HUDEP-2 (cell line): Measurements from ENCODE around the gene NOL3.
A peak's percentile ranks its signal among the peaks of the same experiment; 100 is the strongest.

Experiments used
- DNase-seq, 76 experiments: peaks; one replicate each; lab custom pipeline; 2025; ENCODE audit not compliant: unreplicated experiment in 76 of 76; lab: John Stamatoyannopoulos, UW

NOL3 gene

DNA sequence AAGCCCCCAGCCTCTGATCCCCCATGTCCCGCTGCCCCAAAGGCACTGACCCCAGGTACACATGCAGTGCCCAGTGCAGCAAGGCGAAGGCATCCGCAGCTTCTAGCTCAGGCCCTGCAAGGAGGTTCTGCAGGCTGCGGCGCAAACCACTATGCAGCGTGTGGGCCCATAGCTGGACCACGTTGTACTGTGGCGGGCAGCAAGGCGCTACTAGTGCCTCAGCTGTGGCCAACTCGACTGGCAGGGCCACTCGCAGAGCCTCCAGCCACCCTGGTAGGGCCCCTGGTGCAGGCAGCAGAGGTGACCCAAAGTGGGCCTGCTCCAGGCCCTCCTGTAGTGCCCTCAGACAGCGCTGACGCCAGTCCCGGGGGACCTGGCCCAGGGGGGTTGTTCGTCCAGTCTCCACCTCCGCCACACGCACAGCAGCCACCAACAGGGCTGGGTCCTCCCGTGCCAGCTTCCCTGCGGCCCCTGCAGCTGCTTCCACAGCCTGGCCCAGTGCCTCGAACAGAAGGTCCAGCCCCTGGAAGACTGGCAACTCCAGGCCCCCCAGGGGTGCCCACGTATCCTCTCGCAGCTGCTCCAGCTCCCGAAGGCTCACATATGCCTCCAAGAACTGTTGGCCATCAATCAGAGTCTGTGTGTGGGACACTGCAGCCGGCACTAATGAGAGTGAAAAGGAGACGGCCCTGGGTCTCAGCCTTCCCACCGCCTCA lies 17.0 kb downstream of the NOL3 start:
- DNase-seq = no peak

DNA sequence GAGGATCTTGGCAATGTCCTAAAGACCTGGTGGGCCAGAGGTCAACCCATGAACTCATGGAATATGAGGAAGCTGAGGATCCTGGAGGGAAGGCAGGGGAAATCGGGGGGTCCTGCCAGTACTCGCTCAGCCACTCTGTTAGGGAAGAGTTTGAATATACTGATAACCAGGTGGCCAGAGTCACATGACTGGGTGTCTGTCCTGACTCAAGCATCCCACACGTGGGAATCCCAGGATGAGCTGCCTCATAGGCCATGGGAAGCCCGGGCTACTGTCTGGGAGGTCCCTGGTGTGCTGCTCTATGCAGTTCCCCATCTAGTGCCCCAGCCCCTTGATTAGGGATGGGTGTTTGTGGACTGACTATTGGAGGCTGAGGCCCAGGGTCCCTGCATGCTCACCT lies 18.0 kb downstream of the NOL3 start:
- no peak for DNase-seq

DNA sequence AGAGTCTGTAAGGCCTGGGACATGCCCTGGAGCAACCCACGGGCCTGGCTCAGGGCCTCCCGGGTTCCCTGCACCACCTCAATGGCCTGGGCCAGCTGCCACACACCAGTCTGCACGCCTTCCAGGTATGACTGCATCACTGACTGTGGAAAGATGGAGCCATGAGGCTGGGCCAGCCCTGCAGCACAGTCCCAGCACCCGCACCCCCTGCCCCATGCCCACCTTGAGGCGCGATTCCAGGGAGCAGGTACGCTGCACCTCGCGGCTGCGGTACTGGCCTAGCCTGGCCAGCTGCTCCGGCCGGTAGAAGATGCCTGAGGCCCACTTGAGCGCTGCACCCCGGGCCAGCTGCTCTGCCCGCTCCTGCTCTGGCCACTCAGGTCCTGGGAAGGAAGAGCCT lies 18.5 kb downstream of the NOL3 start:
- DNase-seq = no peak

DNA sequence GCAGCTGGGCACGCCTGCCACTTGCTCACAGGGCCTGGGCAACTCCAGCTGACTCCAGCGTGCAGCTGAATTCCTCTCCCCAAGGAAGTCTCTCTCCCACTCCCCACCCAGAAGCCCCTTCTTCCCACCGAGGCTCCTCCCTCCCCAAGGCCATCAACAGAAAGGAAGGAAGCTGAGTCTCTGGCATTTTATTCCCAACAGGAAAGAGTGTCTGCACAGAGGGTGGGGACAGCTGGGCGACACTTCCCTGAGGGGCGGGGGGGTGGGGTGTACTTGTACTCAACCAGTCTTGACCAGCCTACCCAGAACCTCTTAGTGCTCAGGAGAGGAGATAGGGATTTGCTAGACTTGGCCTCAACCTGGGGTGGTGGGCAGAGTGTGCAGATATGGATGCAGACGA lies 19.7 kb downstream of the NOL3 start, which contains the start of gene EXOC3L1:
Gene EXOC3L1 (minus strand): TSS at position 96 of the 400 bp plus-strand sequence. CDS start 460 bp downstream, outside the sequence.
- DNase-seq = no peak

DNA sequence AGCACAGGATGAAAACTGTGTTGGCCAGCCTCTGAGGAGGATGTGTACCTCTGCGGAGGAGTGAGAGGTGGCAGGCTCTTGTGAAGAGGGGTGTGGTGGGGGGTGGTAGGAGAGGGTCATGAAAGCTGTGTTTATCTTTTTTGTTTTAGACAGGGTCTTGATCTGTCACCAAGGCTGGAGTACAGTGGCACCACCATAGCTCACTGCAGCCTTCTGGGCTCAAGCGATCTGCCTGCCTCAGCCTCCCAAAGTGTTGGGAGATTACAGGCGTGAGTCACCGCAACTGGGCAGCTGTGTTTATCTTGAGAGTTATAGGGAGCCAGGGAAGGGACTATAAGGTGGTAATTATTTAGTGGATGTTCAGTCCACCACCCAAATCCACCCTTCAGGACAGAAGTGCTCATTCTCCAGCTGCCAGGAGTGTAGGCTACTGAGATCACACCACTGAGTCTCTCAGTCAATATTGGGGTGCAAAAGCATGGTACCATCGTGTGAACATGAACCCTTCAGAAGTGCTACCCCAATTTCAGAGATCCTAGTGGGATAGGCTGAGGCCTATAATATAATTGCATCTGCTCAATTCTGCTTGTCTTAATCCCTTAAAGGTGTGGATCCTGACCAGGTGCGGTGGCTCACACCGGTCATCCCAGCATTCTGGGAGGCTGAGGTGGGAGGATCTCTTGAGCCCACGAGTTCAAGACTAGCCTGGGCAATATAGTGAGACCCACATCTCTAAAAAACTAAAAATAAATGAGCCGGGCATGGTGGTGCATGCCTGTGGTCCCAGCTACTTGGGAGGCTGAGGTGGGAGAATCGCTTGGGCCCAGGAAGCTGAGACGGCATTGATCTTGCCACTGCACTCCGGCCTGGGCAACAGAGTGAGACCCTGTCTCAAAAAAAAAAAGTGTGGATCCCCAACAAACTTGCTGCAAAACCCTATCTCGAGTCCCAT lies 20.4 kb downstream of the NOL3 start:
- peak in 44 of 76 experiments; percentile 13 to 68 (median 32) for DNase-seq

DNA sequence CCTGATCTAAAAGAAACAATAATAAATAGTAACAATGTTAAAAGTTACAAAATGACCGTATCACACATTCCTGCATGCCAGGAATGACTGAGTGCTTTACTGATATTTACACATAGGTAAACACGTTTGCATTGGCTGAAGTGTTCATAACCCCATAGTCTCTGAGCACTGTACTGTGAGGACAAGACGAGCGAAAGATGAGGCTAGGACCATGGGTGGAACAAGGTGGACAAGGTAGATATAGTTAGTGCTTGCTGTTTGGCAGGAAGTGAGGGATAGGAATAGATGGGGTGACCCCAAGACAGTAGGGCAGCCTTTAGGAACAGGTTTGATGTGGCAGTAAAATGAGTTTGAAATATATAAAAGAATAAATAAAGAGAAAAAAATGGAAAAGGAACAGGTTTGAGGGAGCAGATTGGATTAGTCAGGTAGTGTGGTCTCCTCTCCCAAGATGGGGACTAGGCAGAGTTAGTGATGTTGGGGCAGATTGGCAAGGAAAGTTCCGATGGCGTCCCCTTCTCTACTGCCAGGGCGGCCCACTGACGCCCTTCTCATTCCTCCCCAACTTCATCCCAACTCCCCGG lies 21.2 kb downstream of the NOL3 start:
- DNase-seq = no peak

DNA sequence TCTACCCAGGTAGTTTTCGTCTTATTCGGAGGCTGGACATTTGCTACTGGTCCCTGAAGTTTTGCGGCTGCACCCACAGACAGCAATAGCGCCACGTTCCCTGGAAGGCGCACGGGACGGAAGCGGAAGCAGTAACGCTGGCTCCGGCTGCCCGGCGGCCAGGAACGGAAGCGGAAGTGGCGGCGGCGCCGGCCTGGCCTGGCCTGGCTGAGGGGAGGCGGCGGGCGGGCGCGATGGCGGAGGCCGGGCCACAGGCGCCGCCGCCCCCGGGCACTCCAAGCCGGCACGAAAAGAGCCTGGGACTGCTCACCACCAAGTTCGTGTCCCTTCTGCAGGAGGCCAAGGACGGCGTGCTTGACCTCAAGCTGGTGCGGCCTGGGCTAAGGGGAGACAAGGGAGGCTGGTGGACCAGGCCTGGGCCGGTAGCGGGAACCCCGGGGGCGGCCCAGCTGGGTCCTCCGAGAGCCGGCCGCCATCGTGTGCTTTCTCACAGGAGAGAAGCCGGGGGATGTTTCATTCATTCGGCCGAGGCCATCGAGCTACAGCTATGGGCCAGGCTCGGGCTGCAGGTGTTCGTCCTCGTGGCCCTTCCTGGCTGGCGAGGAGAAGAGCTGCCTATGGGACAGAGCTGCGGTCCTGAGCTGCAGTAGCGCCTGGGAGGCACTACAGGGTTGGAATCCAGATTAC lies 21.8 kb downstream of the NOL3 start, which contains the start of gene E2F4:
Gene E2F4 (plus strand): TSS at position 161 of the 687 bp plus-strand sequence. CDS start 73 bp downstream, at position 234.
- peak in 73 of 76 experiments; percentile 30 to 91 (median 81) for DNase-seq

DNA sequence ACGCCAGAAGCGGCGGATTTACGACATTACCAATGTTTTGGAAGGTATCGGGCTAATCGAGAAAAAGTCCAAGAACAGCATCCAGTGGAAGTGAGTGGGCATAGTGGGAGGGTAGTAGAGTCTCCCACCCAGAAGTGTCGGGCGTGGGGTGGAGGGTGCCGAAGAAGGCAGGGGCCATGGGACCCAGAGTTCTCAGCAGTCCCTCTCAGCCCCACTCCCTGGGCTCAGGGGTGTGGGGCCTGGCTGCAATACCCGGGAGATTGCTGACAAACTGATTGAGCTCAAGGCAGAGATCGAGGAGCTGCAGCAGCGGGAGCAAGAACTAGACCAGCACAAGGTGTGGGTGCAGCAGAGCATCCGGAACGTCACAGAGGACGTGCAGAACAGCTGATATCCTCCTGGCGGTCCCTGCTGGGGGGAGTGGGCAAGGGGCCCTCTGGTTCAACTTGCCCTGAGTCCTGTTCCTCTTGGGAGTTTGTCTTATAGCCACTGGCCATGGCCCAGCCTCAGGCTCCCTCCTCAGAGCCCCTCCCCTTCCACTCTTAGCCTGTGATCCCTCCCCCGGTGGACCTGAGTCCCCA lies 22.5 kb downstream of the NOL3 start:
- peak in 11 of 76 experiments; percentile 11 to 54 (median 26) for DNase-seq

DNA sequence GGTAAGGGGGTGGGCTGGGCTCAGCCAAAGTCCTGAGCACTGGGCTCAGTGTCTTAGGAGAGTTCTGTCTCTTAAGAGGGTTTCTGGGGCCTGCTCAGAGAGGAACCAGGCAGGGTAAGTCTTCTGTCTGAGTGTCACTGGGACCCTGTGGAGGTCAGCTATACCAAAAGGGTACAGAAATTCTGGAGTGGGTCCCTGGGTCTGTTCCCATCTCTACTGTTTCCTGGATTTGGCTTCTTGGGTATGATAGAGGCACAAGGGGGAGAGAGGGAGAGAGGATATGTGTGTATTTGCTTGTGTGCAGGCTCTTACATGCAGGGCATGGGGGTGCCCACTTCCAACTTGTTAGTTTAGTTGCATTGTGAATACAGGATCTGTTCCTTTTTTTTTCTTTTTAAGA lies 23.2 kb downstream of the NOL3 start:
- DNase-seq = no peak

DNA sequence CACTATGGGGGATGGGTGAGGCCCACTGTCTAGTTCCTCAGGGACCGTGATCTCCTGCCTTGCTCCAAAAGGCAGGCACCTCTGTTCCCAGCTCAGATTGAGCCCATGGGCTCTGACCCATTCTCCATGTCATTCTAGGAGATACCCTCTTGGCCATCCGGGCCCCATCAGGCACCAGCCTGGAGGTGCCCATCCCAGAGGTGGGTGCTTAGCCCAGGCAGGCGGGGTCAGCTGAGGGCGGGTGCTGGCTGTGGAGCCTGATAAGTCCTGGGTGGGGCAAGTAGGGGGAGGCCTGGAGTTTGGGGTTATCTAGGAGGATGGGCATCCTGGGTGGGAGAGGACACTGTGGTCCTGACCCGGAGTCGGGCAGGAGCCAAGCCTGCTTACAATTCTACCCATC lies 23.9 kb downstream of the NOL3 start:
- peak in 73 of 76 experiments; percentile 22 to 89 (median 72) for DNase-seq

DNA sequence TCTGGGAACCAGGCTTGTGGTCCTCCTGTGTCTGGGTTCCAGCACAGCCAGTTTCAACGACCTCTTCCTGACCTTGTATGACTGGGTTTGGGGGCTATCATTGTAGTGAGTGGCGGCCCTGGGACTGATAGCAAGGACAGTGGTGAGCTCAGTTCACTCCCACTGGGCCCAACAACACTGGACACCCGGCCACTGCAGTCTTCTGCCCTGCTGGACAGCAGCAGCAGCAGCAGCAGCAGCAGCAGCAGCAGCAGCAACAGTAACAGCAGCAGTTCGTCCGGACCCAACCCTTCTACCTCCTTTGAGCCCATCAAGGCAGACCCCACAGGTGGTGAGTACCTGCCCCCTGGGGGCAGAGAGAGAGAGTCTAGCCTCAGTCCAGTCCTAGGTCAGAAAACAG lies 25.3 kb downstream of the NOL3 start:
- no peak for DNase-seq

DNA sequence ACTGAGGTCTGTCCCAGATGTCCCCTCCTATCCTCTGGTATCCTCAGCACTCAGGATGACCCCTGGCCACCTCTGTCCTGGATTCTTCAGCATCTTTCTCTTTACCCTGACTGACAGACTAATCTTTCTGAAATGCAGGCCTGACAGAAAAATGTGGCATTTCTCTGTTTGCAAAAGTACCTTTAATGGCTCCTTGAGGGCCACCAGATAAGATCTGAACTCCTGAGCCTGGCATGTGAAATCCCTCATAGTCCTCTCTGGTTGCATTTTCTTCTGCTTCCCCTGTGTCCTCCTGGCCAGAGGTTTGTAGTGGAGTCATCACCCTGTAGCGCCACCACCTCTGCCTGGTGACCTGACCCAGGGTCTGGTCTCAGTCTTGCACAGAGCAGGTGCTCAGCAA lies 26.5 kb downstream of the NOL3 start:
- DNase-seq = no peak

DNA sequence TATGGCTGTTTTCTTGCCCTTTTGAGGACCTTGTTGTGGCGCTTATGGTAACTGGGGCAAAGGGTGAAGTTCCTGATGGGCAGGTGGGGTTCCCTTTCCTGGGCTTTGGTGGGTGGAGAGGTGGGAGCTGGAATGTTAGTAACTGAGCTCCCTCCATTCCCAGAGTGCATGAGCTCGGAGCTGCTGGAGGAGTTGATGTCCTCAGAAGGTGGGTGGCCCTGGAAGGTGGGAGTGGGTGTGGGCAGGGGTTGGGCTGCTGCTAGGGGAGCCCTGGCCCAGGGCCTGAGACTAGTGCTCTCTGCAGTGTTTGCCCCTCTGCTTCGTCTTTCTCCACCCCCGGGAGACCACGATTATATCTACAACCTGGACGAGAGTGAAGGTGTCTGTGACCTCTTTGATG lies 27.4 kb downstream of the NOL3 start:
- no peak for DNase-seq

DNA sequence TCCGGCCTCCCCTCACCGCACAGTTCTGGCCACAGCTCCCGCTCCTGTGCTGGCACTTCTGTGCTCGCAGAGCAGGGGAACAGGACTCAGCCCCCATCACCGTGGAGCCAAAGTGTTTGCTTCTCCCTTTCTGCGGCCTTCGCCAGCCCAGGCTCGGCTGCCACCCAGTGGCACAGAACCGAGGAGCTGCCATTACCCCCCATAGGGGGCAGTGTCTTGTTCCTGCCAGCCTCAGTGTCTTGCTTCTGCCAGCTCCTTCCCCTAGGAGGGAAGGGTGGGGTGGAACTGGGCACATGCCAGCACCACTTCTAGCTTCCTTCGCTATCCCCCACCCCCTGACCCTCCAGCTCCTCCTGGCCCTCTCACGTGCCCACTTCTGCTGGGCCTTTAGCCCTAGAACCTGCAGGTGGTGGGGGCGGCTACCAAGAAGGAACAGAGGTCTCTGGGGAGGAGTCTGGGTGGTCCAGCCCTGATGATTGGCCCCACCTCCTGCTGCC lies 27.9 kb downstream of the NOL3 start:
- DNase-seq = peak in 66 of 76 experiments; percentile 19 to 82 (median 56)

DNA sequence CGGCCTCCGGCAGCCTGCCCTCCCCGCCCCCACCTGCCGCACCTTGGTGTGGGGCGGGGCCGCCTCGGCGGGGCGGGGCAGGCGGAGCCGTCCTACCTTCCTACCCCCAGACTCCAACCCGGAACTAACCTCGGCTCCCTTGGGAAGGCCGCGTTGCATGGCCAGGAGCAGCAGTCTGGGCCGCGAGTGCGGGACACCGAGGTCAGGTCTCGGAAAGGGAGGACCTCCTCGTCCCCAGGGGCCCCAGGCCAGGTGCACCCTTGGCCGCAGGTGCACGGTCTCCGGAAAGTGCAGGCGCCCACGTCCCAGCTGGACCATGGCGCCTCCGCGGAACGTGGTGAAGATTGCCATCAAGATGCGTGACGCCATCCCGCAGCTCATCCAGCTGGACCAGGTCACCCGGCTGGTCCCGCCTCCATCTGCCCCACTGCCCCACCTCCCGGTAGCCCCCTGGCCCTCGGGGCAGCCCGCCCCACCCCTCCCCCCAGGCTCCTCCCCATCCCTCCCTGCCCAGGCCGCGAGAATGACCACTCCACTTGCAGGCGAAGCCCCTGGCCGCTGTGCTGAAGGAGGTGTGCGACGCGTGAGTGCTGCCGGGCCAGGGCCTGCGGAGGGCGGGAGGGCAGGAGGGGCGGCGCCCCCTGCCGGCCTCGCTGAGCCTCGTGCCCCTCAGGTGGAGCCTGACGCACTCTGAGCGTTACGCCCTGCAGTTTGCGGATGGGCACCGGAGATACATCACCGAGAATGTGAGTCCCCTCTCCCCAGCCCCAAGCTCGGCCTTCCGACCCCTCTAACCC lies 28.9 kb downstream of the NOL3 start, which contains the start of gene ELMO3:
Gene ELMO3 (plus strand): TSS at position 121 of the 797 bp plus-strand sequence. CDS start 196 bp downstream, at position 317.
- DNase-seq = no peak

DNA sequence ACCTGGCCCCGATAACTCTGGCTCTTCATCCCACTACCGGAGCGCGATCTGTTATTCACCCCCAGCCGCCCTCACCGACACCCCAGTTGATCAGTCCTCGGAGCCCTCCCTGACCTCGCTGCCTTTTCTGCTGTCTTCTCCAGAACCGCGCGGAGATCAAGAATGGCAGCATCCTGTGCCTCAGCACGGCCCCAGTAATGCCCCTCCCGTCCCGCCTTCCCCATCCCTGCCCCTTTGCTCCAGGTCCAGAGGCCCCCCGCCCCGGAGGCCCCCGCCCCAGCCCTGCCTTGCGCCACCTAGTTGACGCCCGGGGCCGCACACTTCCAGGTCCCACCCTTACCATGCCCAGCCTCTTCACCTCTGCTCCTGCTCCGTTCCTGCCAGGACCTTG lies 29.5 kb downstream of the NOL3 start:
- DNase-seq = no peak

DNA sequence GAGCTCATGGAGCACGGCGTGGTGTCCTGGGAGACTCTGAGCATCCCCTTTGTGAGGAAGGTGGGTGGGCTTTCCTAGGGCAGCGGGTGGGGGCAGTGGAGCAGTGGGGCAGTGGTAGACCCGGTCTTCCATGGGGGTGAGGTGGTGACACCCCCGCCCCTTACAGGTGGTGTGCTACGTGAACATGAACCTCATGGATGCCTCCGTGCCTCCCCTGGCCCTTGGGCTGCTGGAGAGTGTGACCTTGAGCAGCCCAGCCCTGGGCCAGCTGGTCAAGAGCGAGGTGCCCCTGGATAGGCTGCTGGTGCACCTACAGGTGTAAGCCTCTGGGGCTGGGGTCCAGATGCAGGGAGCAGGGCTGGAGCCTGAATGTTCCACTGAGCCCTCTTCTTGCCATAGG lies 30.2 kb downstream of the NOL3 start:
- no peak for DNase-seq

DNA sequence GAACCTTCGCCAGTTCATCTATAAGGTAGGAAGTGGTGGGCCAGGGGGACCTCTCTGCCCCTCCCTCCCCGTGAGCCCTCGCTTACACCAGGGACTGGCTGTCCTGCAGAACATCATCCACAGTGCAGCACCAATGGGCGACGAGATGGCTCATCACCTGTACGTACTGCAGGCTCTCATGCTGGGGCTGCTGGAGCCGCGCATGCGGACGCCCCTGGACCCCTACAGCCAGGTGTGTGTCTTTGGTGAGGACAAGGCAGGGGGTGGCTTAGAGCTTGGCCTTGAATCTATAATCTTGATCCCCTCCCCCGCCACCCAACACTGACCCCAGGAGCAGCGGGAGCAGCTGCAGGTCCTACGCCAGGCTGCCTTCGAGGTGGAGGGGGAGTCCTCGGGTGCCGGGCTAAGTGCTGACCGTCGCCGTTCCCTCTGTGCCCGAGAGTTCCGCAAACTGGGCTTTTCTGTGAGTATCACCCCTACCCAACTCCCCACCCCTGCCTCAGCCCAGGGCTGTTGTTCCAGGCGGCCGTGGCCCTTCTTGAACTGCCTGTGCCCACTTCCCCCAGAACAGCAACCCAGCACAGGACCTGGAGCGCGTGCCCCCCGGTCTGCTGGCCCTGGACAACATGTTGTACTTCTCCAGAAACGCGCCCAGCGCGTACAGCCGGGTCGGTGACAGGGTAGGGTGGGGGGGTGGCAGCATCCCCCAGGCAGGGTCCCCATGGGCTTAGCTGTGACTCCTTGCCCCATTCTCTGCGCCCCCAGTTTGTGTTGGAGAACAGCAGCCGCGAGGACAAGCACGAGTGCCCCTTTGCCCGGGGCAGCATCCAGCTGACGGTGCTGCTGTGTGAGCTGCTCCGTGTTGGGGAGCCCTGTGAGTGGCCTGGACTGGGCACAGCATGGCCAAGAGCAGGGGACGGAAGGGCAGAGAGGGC lies 31.3 kb downstream of the NOL3 start:
- DNase-seq = no peak
